Endodermal cell (in vitro differentiated cells): Measurements from ENCODE around the gene STOX2. TPM values are rescaled to one million over a fixed set of nuclear protein-coding genes. Genes with fewer than 3 reads are reported as not detected.

Experiments
- DNase-seq: peaks from one replicate; pipeline ENCODE4 v3.0.0-alpha.2; 2017
- H3K27ac ChIP-seq: 2 replicates; pipeline ENCODE4 v1.5.1; 2013; ENCODE audit warnings: mild to moderate bottlenecking, low read depth, low read length, moderate library complexity
- H3K27me3 ChIP-seq: 2 replicates; pipeline ENCODE4 v1.6.1; 2013; ENCODE audit warnings: mild to moderate bottlenecking, low read length, moderate library complexity; ENCODE audit not compliant: insufficient read depth, control insufficient read depth, poor library complexity, severe bottlenecking
- H3K36me3 ChIP-seq: 2 replicates; pipeline ENCODE4 v1.7.0; 2013; ENCODE audit warnings: mild to moderate bottlenecking, low read length, moderate library complexity; ENCODE audit not compliant: control insufficient read depth, insufficient read depth
- H3K4me1 ChIP-seq: one replicate; pipeline ENCODE4 v1.7.0; 2013; ENCODE audit warnings: low read length; ENCODE audit not compliant: control insufficient read depth, insufficient read depth
- H3K4me3 ChIP-seq: 2 replicates; pipeline ENCODE4 v1.5.1; 2013; ENCODE audit warnings: mild to moderate bottlenecking, low read length, moderate library complexity
- H3K9ac ChIP-seq: 2 replicates; pipeline ENCODE4 v1.6.1; 2013; ENCODE audit warnings: mild to moderate bottlenecking, low read length, moderate library complexity; ENCODE audit not compliant: poor library complexity, severe bottlenecking; ENCODE audit errors: extremely low read depth
- H3K9me3 ChIP-seq: 2 replicates; pipeline ENCODE4 v1.6.1; 2013; ENCODE audit warnings: mild to moderate bottlenecking, low read length, moderate library complexity; ENCODE audit not compliant: control insufficient read depth
- H3K27ac Mint-ChIP-seq: 2 replicates; pipeline ENCODE4 v1.8.0; 2020; ENCODE audit warnings: mixed read lengths
- H3K27me3 Mint-ChIP-seq: 2 replicates; pipeline ENCODE4 v1.8.0; 2021; ENCODE audit warnings: mild to moderate bottlenecking, mixed read lengths; ENCODE audit not compliant: insufficient read depth
- H3K36me3 Mint-ChIP-seq: 2 replicates; pipeline ENCODE4 v1.8.0; 2020; ENCODE audit warnings: low read depth, mixed read lengths
- H3K4me1 Mint-ChIP-seq: 2 replicates; pipeline ENCODE4 v1.8.0; 2020; ENCODE audit warnings: mixed read lengths
- H3K4me3 Mint-ChIP-seq: 2 replicates; pipeline ENCODE4 v1.8.0; 2020; ENCODE audit warnings: mild to moderate bottlenecking, moderate library complexity, mixed read lengths
- H3K9me3 Mint-ChIP-seq: 2 replicates; pipeline ENCODE4 v1.8.0; 2020; ENCODE audit warnings: mild to moderate bottlenecking, mixed read lengths
- CTCF ChIP-seq: fragments of 200-600 bp; sonication (generic); conservative IDR thresholded peaks from 2 replicates; pipeline ENCODE4 v1.5.0; 2021; ENCODE audit warnings: antibody characterized with exemption, mild to moderate bottlenecking
- WGBS, 2 experiments: methylation state at CpG; one replicate each; pipeline versions ENCODE4 v1.1.5 to v1.1.7; 2013; ENCODE audit warnings: missing lambda C conversion rate in 2 of 2, mixed read lengths in 1 of 2; ENCODE audit not compliant: insufficient coverage in 1 of 2, insufficient read length in 1 of 2; 5-methylcytosine and 5-hydroxymethylcytosine counted together
- total RNA-seq, 2 donors: library from RNA; stranded (reverse); fragmentation: NEBNext Ultra II Directional in 1 of 2; extraction: Animal tissue kit (Norgen Biotek cat#: 25700) in 1 of 2; gene quantifications; 2 replicates in 1 of 2; 3 replicates in 1 of 2; pipeline ENCODE4 v1.2.1, GENCODE V29; 2021

STOX2 gene
- total RNA-seq, 2 donors from 2014 or later, result 8.5 to 13.1 TPM

GRCh38 chr4:184016759-184017668 lies 111.9 kb downstream of the STOX2 start:
- Histone ChIP-seq H3K4me1 (no peaks in the 10 kb centered on the region), H3K27ac (no peak overlapping the region), H3K4me3 (no peak overlapping the region), H3K9ac (no peak overlapping the region), H3K27me3 (no peaks in the 10 kb centered on the region), H3K36me3 (no peaks in the 10 kb centered on the region), H3K9me3 (no peaks in the 10 kb centered on the region)
- TF ChIP-seq CTCF, result no peak
- WGBS, 2 experiments, result 93 to 95% methylated on average over 16 to 20 of the region's 20 CpGs
- Mint-ChIP-seq H3K36me3 (peaks cover 3% of the 10 kb centered on the region), H3K4me3 (no peak overlapping the region), H3K27me3 (no peaks in the 10 kb centered on the region), H3K4me1 (peaks cover 25% of the 10 kb centered on the region), H3K27ac (no peak overlapping the region), H3K9me3 (no peaks in the 10 kb centered on the region)
- no peak for DNase-seq

- no peaks in the 10 kb centered on the region for H3K27me3 Mint-ChIP-seq
- DNase-seq, result no peak
- no peak overlapping the region for H3K27ac Mint-ChIP-seq
Measured at GRCh38 chr4:184019076-184019475, 114.0 kb downstream of the STOX2 start.

More at GRCh38 chr4:184019076-184019475, 114.0 kb downstream of the STOX2 start:
- Histone ChIP-seq H3K4me1 (no peaks in the 10 kb centered on the region), H3K36me3 (no peaks in the 10 kb centered on the region), H3K27me3 (no peaks in the 10 kb centered on the region), H3K9me3 (no peaks in the 10 kb centered on the region), H3K27ac (no peak overlapping the region), H3K4me3 (no peak overlapping the region), H3K9ac (no peak overlapping the region)
- TF ChIP-seq CTCF, result no peak
- Mint-ChIP-seq H3K4me3 (no peak overlapping the region), H3K36me3 (peaks cover 3% of the 10 kb centered on the region), H3K4me1 (peaks cover 17% of the 10 kb centered on the region), H3K9me3 (no peaks in the 10 kb centered on the region)
- 93% methylated on average over 1 of the region's 1 CpG; no CpG with 5 or more reads in 1 of the 2 experiments for WGBS, 2 experiments
